Omental fat pad (tissue), 4 donors: Measurements from ENCODE around the gene EPHB2. TPM values are rescaled to one million over a fixed set of nuclear protein-coding genes. Genes with fewer than 3 reads are reported as not detected.

Experiments
- ATAC-seq: fragments of 150-250 bp; one replicate; pipeline ENCODE4 v1.9.1; 2016; ENCODE audit warnings: mild to moderate bottlenecking, moderate library complexity; ENCODE audit not compliant: low FRiP score
- DNase-seq: peaks from one replicate; pipeline ENCODE4 v3.0.0-alpha.2; 2019; ENCODE audit warnings: low spot score
- small RNA-seq: library from RNA; depleted of rRNA; stranded (forward); fragments of <200 nt; gene quantifications from one replicate; pipeline ENCODE3, GENCODE V24; 2016
- total RNA-seq, 4 donors: library from RNA; depleted of rRNA; stranded (reverse); fragments of >200 nt; gene quantifications; one replicate each; pipeline ENCODE4 v1.1.0, GENCODE V29; 2016
- TF ChIP-seq, protein P1 (sequence below), 3 donors: fragments of 450-650 bp; IDR thresholded peaks; one replicate each; pipeline ENCODE4 v1.5.1; 2016 to 2017; ENCODE audit warnings: antibody characterized with exemption in 3 of 3, mild to moderate bottlenecking in 3 of 3, moderate library complexity in 2 of 3

Gene EPHB2
- total RNA-seq, 4 donors from 2014 or later = 3.5 to 5.5 (median 4.7) TPM

DNA sequence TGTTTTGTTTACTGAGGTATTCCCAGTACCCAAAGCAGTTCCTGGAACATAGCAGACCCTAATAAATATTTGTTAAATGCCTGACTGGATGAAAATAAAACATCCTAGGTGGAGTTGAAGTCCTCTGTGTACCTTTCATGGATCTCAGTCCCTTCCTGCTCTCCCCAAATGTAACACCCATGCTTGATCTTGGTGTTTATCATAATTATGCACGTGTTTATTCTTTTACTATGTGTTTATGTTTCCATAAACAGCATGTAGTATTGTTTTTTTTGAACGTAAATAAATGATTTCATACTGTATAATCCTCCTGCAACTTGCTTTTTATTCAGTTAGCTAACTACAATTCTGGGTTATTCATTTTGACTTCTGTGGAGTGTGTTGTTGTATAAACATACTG is 257.2 kb downstream of the EPHB2 start:
- ATAC-seq (no peak), DNase-seq (no peak)
- TF ChIP-seq, protein P1, sequence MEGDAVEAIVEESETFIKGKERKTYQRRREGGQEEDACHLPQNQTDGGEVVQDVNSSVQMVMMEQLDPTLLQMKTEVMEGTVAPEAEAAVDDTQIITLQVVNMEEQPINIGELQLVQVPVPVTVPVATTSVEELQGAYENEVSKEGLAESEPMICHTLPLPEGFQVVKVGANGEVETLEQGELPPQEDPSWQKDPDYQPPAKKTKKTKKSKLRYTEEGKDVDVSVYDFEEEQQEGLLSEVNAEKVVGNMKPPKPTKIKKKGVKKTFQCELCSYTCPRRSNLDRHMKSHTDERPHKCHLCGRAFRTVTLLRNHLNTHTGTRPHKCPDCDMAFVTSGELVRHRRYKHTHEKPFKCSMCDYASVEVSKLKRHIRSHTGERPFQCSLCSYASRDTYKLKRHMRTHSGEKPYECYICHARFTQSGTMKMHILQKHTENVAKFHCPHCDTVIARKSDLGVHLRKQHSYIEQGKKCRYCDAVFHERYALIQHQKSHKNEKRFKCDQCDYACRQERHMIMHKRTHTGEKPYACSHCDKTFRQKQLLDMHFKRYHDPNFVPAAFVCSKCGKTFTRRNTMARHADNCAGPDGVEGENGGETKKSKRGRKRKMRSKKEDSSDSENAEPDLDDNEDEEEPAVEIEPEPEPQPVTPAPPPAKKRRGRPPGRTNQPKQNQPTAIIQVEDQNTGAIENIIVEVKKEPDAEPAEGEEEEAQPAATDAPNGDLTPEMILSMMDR (IDR thresholded peaks at IDR 0.05) = no peak

- ATAC-seq (no peak), DNase-seq (no peak)
- TF ChIP-seq, protein P1 (IDR thresholded peaks at IDR 0.05) = no peak
These were observed 258.7 kb downstream of the EPHB2 start for GRCh38 chr1:22969304-22969709.

DNA sequence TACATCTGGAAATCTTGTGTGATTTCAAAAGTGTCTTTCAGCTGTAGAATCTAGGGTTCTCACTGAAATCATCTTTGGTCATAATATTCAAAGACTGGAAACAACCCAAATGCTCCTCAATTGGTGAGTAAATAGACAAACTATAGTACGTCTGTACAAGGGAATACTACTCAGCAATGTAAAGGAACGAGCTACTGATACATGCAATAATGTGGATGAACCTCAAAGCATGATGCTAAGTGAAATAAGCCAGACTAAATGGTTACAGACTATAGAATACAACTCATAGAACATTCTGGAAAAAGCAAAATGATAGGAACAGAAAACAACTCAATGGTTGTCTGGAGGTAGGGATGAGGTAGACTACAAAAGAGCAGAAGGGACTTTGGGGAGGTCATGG is 259.5 kb downstream of the EPHB2 start:
- TF ChIP-seq, protein P1 (IDR thresholded peaks at IDR 0.05) = no peak
- DNase-seq = no peak

More for the DNA sequence above, 259.5 kb downstream of the EPHB2 start:
- no peak for ATAC-seq

Small RNA genes within 50 kb of the gene (small RNA-seq; reads per million reads assigned to genes)
- not detected for gene MIR4253
- gene MIR4684 = not detected

Other genes starting within 250 kb of the EPHB2 start
- gene EPHA8, start 147.3 kb upstream of the EPHB2 start, total RNA-seq = not detected
- 100 to 1,000 TPM; 273 to 435 (median 364) TPM for gene C1QA, start 74.2 kb upstream of the EPHB2 start, total RNA-seq
- gene C1QC, start 67.2 kb upstream of the EPHB2 start, total RNA-seq = 100 to 1,000 TPM; 224 to 461 (median 398) TPM
- gene C1QB, start 57.6 kb upstream of the EPHB2 start, total RNA-seq = 1,000 to 10,000 TPM in 1 of 4 donors, 100 to 1,000 TPM in 3; 692 to 1,052 (median 953) TPM